Activated T-cell treated with anti-CD3 and anti-CD28 coated beads for 4 hours (primary cell): ENCODE results near the gene FAT3.

Experiments
- DNase-seq: peaks from one replicate; pipeline ENCODE4 v3.0.0-alpha.2; 2020

FAT3 gene

DNA sequence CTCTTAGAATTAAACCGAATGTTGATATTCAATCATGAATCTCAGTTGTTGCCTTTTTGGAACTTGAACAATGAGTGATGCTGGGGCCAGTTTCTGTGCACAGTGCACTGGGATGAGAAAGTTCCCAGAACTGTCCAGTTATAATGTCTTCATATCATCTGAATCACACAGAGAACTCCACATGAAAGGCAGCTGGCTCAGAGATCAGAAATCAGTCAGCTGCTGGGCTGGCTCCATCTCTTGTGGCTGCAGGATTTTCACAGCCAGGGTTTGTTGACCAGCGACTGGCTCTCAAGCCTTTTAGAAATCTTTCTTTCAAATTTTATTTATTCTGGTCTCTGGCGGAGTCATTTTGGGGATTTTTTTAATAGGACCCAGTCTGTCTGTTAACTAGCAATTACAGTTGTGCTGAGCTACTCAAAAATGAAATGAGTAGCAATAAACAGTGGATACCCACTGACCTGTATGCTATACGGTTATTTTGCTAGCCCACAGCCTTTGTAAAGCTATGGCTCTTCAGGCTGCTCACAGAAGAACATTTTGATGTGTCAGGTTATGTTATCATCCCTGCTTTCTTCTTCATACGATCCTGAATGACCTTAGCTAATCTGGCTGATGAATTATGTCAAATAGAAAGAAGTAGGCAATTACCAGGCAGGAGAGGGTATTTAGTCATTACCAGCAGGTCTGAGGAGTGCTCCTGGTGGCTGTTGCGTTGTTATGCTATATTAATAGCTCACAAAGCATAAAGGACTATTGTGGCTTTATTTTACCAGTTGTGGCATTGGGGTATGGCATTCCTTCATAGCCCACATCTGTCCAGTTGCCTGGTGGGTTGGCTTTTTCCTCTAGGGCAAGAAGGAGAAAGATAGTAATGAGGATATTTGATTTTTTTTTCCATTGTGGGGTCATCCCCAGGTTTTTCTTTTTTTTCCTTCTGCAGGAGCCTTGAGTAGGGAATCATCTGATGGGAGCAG, 3.6 kb downstream of the FAT3 start:
- DNase-seq = no peak

DNA sequence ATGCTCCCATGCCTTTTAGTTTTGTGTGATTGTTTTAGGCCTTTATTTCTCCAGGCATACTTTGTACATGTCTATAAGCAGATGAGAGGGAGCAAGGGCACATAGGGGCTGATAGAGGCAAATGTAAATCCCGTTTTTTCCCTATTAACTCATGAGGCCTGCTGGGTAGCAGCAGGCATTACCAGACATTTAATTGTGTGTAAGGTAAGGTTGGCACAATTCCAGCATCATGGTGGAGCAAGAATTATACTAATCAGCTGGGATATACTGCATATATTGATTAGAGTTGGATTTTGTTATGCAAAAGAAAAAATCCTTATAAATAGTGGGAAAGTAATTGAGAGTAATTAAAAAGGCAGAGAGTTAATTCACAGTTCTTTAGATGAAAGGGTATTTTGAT, 12.2 kb downstream of the FAT3 start:
- no peak for DNase-seq

DNA sequence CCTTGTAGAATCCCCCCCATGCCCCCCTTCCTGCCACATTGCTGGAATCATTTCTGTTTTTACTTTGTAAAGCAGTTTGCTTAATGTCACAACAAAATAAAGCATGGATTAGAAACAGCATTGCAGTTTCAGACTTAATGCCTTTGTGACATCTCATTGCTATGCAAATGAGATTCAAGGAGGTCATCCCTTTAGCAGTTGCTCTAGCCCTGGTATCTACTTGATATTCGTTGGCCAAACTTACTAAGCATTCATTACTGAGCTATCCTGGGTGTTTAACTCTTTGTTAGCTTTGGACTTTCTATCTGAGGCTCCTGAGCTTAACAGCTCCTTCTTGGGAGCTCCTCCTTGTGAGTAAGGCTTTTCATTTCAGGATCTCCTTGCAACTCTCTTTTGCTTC, 16.3 kb downstream of the FAT3 start:
- no peak for DNase-seq

GRCh38 chr11:92245700-92246271, 21.2 kb downstream of the FAT3 start:
- DNase-seq = no peak

DNA sequence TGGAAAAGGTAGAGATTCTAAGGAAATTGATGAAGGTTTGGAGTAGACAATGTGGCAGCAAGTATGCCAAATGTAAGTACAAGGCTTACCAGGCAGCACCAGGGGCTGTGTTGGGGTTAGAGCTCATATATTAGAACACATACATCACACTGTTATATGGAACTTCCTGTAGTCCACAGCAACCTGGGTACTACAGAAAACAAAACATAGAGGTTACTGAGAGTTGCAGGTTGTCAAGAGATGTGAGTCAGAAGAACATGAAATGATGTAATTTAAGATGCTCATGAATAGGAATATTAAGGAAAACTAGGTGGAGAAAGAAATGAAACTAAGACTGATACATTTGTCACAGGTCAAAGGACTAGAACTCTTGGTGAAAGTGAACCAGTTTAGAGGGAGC, 22.0 kb downstream of the FAT3 start:
- no peak for DNase-seq

DNA sequence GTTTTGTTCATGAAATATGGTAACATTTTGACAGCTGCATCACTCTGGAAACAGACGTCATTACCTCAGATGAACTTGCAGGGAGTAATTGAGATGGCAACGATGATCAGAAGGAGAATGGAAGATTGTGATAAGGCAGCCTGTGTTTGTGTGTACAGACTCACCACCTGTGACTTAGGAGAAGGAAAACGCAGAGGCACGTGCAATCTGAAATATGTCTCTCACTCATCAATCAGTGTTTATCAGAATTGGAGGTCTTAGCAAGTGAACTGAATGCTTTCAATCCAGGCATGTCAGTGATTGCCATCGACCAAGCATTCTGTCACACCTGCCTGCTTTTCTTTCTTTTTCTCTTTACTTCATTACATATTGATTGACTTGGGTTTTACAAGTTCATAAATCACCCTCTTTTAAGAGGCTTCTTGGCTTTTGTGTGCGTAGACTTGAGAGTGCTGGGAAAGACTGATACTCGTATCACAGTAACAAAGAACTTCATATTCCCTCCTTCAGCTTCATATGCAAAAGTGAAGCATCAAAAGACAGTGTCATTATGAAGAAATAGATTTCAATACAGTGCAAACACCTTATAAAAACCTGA, 24.6 kb downstream of the FAT3 start:
- no peak for DNase-seq

DNA sequence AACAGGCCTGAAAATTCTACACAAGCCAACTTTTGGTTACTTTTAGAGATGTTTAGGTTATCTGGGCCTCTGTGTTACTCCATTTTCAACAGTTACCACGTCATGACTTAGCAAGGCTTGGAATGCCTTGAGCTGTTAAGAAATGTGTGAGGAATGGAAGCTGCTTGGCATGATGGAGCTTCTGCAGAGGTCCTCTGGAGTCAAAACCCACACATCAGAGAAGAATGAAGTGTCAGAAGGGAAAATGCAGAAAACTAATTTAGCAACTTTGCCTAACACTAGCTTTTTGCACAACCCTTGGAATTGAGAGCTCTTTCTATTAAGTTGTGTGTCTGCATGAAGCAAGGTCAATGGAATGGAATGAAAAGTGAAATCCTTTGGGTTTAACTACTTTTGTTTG, 27.4 kb downstream of the FAT3 start:
- no peak for DNase-seq

DNA sequence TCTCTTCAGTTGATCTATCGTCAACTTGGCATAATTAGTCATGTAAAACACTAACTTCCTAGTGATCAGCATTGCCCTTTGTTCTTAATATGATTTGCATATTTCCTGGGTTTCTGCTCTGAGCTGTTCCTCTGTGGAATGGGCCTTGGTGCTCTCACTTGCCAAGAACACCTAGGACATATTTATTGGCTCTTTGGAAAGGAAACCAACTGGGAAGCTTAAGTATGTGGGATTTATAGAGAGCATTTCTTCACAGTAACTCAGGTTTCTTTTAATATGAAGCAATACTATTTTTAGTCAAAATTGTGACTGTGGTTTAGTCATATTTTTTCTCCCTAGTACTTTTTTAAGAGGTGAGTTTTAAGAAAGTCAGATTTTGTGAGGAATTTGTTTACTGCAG, 28.8 kb downstream of the FAT3 start:
- DNase-seq = no peak

GRCh38 chr11:92253945-92254344, 29.3 kb downstream of the FAT3 start:
- DNase-seq = no peak

GRCh38 chr11:92257536-92257935, 32.9 kb downstream of the FAT3 start:
- no peak for DNase-seq

GRCh38 chr11:92259861-92260260, 35.2 kb downstream of the FAT3 start:
- DNase-seq = no peak

DNA sequence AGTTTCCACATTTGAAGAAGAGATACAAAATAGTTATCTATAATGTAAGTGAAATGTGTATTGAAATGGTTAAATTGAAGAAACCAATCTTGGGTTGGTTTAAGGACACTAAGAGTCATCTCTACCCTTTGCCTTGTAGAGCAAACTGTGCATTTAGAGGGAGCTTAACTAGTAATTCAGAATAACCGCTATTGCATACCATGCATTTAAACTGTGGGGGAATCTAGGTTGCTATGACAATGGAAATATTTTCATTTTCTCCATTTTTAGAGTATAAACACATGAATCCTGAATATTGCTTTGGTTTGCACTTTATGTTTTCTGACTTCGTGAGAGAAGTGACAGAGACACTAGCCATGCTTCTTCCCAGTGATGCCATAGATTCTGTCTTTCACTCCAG, 39.7 kb downstream of the FAT3 start:
- DNase-seq = no peak

GRCh38 chr11:92266806-92267205, 42.2 kb downstream of the FAT3 start:
- no peak for DNase-seq

GRCh38 chr11:92267278-92267677, 42.7 kb downstream of the FAT3 start:
- DNase-seq = no peak

- no peak for DNase-seq
Measured at GRCh38 chr11:92267968-92268367, 43.4 kb downstream of the FAT3 start.

GRCh38 chr11:92268546-92268945, 43.9 kb downstream of the FAT3 start:
- no peak for DNase-seq

- no peak for DNase-seq
Measured at GRCh38 chr11:92269021-92269420, 44.4 kb downstream of the FAT3 start.

- no peak for DNase-seq
Measured at GRCh38 chr11:92269841-92270240, 45.2 kb downstream of the FAT3 start.

GRCh38 chr11:92272651-92273050, 48.0 kb downstream of the FAT3 start:
- no peak for DNase-seq
